Omental fat pad (tissue), 4 donors: ENCODE measurements around the gene RNGTT. TPM values are rescaled to one million over a fixed set of nuclear protein-coding genes. Genes with fewer than 3 reads are reported as not detected.
"Not testable (repeated sequence)": the region's sequence is repeated elsewhere in the genome, so short reads cannot be mapped to it uniquely, and the experiment has no call there.

Source experiments
- ATAC-seq: fragments of 150-250 bp; one replicate; pipeline ENCODE4 v1.9.1; 2016; ENCODE audit warnings: mild to moderate bottlenecking, moderate library complexity; ENCODE audit not compliant: low FRiP score
- DNase-seq: peaks from one replicate; pipeline ENCODE4 v3.0.0-alpha.2; 2019; ENCODE audit warnings: low spot score
- total RNA-seq, 4 donors: library from RNA; depleted of rRNA; stranded (reverse); fragments of >200 nt; gene quantifications; one replicate each; pipeline ENCODE4 v1.1.0, GENCODE V29; 2016
- TF ChIP-seq, protein P1 (sequence below), 3 donors: fragments of 450-650 bp; IDR thresholded peaks; one replicate each; pipeline ENCODE4 v1.5.1; 2016 to 2017; ENCODE audit warnings: antibody characterized with exemption in 3 of 3, mild to moderate bottlenecking in 3 of 3, moderate library complexity in 2 of 3

The RNGTT gene
- total RNA-seq, 4 donors from 2014 or later, result 12.6 to 21.7 (median 17.7) TPM

DNA sequence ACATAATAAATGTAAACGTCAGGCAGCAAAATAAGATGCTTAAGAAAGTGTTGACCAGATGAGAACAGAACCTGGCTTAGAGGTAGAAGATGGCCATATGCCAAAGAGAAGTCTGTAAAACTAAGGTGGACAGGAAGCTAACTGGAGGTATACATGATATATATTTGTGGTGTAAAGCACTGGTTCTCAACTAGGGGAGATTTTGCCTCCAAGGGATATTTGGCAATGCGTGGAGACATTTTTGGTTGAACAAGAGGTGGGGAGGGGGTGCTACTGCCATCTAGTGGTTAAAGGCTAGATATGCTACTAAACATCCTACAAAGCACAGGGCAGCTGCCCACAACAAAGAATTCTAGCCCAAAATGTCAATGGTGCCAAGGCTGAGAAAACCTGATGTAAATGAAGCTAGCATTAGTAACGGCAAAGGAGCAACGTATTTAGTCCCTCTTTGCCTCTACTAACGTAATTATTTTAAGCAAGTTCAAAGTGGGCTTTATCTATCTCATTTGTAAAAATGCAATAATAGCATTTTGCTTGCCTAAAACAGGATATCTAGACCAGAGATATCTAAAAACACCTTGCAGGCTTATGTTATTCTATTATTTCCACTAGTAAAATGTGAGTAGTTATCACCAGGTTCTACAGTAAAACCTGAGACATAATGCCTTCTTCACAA is 182.6 kb downstream of the RNGTT start:
- DNase-seq (no peak), ATAC-seq (no peak)
- TF ChIP-seq, protein P1, sequence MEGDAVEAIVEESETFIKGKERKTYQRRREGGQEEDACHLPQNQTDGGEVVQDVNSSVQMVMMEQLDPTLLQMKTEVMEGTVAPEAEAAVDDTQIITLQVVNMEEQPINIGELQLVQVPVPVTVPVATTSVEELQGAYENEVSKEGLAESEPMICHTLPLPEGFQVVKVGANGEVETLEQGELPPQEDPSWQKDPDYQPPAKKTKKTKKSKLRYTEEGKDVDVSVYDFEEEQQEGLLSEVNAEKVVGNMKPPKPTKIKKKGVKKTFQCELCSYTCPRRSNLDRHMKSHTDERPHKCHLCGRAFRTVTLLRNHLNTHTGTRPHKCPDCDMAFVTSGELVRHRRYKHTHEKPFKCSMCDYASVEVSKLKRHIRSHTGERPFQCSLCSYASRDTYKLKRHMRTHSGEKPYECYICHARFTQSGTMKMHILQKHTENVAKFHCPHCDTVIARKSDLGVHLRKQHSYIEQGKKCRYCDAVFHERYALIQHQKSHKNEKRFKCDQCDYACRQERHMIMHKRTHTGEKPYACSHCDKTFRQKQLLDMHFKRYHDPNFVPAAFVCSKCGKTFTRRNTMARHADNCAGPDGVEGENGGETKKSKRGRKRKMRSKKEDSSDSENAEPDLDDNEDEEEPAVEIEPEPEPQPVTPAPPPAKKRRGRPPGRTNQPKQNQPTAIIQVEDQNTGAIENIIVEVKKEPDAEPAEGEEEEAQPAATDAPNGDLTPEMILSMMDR (IDR thresholded peaks at IDR 0.05), result no peak

DNA sequence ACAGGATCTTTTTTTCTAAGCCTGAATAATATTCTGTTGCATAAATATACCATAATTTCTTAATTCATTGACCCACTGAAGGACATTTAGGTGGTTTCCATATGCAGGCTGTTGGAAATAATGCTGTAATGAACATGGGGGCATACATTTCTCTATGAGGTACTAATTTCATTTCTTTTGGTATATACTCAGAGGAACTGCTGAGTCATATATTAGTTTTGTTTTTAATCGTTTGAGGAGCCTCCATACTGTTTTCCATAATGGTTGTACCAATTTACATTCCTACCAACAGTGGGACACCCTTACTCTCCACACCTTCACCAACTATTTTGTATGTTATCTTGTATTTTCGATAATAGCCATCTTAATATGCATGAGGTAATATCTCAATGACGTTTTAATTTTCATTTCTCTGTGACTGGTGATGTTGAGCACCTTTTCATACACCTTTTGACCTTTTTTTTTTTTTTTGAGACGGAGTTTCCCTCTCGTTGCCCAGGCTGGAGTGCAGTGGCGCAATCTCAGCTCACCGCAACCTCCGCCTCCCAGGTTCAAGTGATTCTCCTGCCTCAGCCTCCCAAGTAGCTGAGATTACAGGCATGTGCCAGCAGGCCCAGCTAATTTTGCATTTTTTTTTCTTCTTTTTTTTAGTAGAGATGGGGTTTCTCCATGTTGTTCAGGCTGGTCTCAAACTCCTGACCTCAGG is 187.4 kb downstream of the RNGTT start:
- no peak for DNase-seq
- TF ChIP-seq, protein P1 (IDR thresholded peaks at IDR 0.05), result no peak
- ATAC-seq, result no peak

DNA sequence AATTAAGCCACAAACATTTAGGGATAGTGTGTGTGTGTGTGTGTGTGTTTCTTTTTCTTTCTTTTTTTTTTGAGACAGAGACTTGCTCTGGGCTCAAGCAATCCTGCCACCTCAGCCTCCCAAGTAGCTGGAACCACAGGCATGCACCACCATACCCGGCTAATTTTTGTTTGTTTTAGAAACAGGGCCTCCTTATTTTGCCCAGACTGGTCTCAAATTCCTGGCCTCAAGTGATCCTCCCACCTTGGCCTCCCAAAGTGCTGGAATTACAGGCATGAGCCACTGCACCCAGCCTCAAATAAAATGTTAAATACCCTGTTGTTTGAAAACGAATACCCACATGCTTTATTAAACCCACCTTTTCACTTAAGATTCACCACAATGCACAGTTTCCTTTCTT is 195.3 kb downstream of the RNGTT start:
- not testable (repeated sequence) for DNase-seq, ATAC-seq

DNA sequence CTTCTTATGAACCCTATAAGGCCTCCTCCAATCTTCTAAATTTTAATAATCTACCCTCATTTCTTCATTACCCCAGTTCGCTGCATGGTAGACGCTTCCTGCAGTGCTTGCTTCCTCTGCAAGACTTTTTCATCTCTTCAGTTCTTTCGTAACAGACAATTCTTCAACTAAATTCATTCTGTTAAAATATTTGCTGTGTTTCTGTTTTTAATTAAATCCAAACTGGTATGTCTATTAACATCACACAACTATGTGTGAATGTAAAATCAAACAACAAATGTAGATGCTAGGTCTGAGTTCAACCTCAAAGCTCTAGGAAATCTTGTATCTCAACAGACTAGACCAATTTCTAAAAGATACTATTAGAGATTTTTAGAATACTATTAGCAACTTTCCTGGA is 199.3 kb downstream of the RNGTT start:
- DNase-seq, result no peak
- TF ChIP-seq, protein P1 (IDR thresholded peaks at IDR 0.05), result no peak
- no peak for ATAC-seq

DNA sequence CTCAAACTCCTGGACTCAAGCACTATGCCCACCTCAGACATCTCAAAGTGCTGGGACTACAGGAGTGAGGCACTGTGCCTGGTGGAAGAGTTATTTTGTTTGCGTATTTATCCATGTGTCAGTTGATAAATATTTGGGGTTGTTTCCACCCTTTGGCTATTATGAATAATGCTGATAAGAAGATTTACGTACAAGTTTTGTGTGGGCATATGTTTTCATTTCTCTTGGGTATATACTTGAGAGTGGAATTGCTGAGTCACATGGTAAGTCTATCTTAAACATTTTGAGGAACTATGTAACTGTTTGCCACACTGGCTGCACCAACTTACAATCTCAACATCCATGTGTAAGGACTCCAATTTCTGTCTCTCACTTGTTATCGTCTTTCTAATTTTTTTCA is 200.3 kb downstream of the RNGTT start:
- DNase-seq, result no peak
- no peak for ATAC-seq
- TF ChIP-seq, protein P1 (IDR thresholded peaks at IDR 0.05), result no peak

DNA sequence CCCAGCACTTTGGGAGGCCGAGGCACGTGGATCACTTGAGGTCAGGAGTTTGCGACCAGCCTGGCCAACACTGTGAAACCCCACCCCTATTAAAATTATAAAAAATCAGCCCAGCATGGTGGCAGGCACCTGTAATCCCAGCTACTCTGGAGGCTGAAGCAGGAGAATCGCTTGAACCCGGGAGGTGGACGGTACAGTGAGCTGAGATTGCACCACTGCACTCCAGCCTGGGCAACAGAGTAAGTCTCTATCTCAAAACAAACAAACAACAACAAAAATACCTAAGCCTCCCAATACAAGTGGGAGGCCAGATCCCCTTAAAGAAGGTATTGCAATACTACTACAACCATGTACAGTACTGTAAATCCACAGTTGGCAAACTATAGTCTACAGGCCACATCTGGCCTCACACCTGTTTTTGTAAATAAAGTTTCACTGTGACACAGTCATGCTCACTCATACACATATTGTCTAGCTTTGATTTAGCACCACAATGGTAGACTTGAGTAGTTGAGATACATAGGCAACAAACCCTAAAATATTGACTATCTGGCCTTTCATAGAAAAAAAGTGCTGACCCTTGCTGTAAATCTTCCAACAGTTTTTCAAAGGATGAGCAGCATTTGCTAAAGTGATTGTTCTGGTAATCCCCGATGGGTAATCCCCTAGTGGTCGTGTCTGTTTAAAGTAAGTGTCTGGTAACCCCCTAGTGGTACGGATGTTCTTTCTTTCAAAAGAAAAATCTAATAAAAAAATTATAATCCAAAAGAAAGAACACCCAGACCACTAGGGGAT is 202.0 kb downstream of the RNGTT start:
- TF ChIP-seq, protein P1 (IDR thresholded peaks at IDR 0.05), result no peak
- DNase-seq (no peak), ATAC-seq (no peak)

DNA sequence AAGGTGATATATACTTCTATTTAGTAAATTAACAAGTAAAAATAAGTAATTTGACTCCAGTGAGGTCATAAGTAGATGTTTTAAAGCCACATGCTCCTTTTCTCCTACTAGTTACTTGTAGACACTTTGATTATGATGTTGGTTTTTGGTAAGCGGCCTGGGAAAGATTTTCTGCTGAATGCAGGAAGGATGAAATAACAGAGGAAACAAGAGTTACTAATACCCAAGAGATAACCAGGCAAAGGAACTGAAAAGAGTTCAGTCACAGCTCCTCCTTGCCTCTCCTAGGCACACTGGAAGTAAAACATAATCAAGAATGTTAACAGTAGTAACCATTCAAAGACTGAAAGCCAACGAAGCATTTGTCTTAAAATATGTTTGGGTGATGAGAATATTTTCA is 203.3 kb downstream of the RNGTT start:
- TF ChIP-seq, protein P1 (IDR thresholded peaks at IDR 0.05), result no peak
- ATAC-seq (no peak), DNase-seq (no peak)
